ENCODE data around the gene A3GALT2.

A3GALT2 gene

GRCh38 chr1:33320619-33321165 is at the start of gene A3GALT2:
A3GALT2 (minus strand) TSS chr1:33321098; CDS start chr1:33321098, 0 bp downstream.
- FAIRE-seq: no peak

GRCh38 chr1:33370301-33370700 is 49.4 kb upstream of the A3GALT2 start:
- FAIRE-seq: no peak

- no peak for FAIRE-seq
Observed at GRCh38 chr1:33369764-33370163, 48.9 kb upstream of the A3GALT2 start.

- FAIRE-seq: no peak
Observed at GRCh38 chr1:33369081-33369480, 48.2 kb upstream of the A3GALT2 start.

GRCh38 chr1:33368431-33368830 is 47.5 kb upstream of the A3GALT2 start:
- FAIRE-seq: no peak

GRCh38 chr1:33367485-33368405 is 46.8 kb upstream of the A3GALT2 start:
- FAIRE-seq: no peak

GRCh38 chr1:33366762-33367484 is 46.0 kb upstream of the A3GALT2 start:
- FAIRE-seq: no peak

GRCh38 chr1:33365560-33365997 is 44.7 kb upstream of the A3GALT2 start:
- FAIRE-seq: no peak

GRCh38 chr1:33364565-33364918 is 43.6 kb upstream of the A3GALT2 start:
- FAIRE-seq: no peak

GRCh38 chr1:33363470-33363861 is 42.6 kb upstream of the A3GALT2 start:
- FAIRE-seq: no peak

GRCh38 chr1:33363021-33363420 is 42.1 kb upstream of the A3GALT2 start:
- no peak for FAIRE-seq

- no peak for FAIRE-seq
Observed at GRCh38 chr1:33361532-33362235, 40.8 kb upstream of the A3GALT2 start.

- no peak for FAIRE-seq
Observed at GRCh38 chr1:33360367-33360766, 39.5 kb upstream of the A3GALT2 start.

GRCh38 chr1:33359931-33360330 is 39.0 kb upstream of the A3GALT2 start:
- no peak for FAIRE-seq

- FAIRE-seq: no peak
Observed at GRCh38 chr1:33358795-33359503, 38.1 kb upstream of the A3GALT2 start.

GRCh38 chr1:33358114-33358794 is 37.4 kb upstream of the A3GALT2 start:
- no peak for FAIRE-seq

GRCh38 chr1:33357099-33357498 is 36.2 kb upstream of the A3GALT2 start:
- FAIRE-seq: no peak

GRCh38 chr1:33354707-33355316 is 33.9 kb upstream of the A3GALT2 start:
- no peak for FAIRE-seq

- no peak for FAIRE-seq
Observed at GRCh38 chr1:33353531-33353930, 32.6 kb upstream of the A3GALT2 start.

- FAIRE-seq: no peak
Observed at GRCh38 chr1:33351281-33351660, 30.4 kb upstream of the A3GALT2 start.

- no peak for FAIRE-seq
Observed at GRCh38 chr1:33350611-33351280, 29.8 kb upstream of the A3GALT2 start.

Measured in TTC549 (cell line).